Neutrophil (primary cell): Measurements from ENCODE around the gene IDUA.

Source experiments
- H3K27ac ChIP-seq: fragments of 200-600 bp; sonication (generic); 2 replicates; pipeline ENCODE4 v1.5.1; 2016; ENCODE audit warnings: mild to moderate bottlenecking, moderate library complexity
- H3K27me3 ChIP-seq: fragments of 200-600 bp; sonication (generic); 2 replicates; pipeline ENCODE4 v1.6.0; 2016; ENCODE audit warnings: mild to moderate bottlenecking
- H3K36me3 ChIP-seq: fragments of 200-600 bp; sonication (generic); 2 replicates; pipeline ENCODE4 v1.5.1; 2017
- H3K4me1 ChIP-seq, 2 experiments: fragments of 200-600 bp in 1 of 2; sonication (generic) in 1 of 2; 1 replicate in 1 of 2; 2 replicates in 1 of 2; pipeline versions ENCODE4 v1.5.1 to v1.6.1; 2013 to 2016; ENCODE audit warnings: low read depth in 1 of 2, low read length in 1 of 2, mild to moderate bottlenecking in 1 of 2, moderate library complexity in 1 of 2; ENCODE audit not compliant: control insufficient read depth in 1 of 2, insufficient read depth in 1 of 2
- H3K4me3 ChIP-seq, 2 experiments: fragments of 200-600 bp in 1 of 2; sonication (generic) in 1 of 2; 1 replicate in 1 of 2; 2 replicates in 1 of 2; pipeline ENCODE4 v1.5.1; 2013 to 2016; ENCODE audit warnings: low read depth in 1 of 2, low read length in 1 of 2, mild to moderate bottlenecking in 1 of 2, moderate library complexity in 1 of 2
- H3K9me3 ChIP-seq: fragments of 200-600 bp; sonication (generic); 2 replicates; pipeline ENCODE4 v1.5.1; 2016
- TF ChIP-seq, protein P1 (sequence below): fragments of 200-600 bp; sonication (generic); IDR thresholded peaks from 2 replicates; pipeline ENCODE4 v1.5.1; 2016; ENCODE audit warnings: antibody characterized with exemption

Gene IDUA

GRCh38 chr4:961351-962230, 25.3 kb upstream of the IDUA start:
- Histone ChIP-seq H3K36me3 (peaks cover 99% of the 10 kb centered on the region), H3K27me3 (peaks cover 3% of the 10 kb centered on the region), H3K4me3 (no peak overlapping the region), H3K27ac (no peak overlapping the region), H3K9me3 (no peaks in the 10 kb centered on the region), H3K4me1 (no peaks in the 10 kb centered on the region)
- TF ChIP-seq, protein P1, sequence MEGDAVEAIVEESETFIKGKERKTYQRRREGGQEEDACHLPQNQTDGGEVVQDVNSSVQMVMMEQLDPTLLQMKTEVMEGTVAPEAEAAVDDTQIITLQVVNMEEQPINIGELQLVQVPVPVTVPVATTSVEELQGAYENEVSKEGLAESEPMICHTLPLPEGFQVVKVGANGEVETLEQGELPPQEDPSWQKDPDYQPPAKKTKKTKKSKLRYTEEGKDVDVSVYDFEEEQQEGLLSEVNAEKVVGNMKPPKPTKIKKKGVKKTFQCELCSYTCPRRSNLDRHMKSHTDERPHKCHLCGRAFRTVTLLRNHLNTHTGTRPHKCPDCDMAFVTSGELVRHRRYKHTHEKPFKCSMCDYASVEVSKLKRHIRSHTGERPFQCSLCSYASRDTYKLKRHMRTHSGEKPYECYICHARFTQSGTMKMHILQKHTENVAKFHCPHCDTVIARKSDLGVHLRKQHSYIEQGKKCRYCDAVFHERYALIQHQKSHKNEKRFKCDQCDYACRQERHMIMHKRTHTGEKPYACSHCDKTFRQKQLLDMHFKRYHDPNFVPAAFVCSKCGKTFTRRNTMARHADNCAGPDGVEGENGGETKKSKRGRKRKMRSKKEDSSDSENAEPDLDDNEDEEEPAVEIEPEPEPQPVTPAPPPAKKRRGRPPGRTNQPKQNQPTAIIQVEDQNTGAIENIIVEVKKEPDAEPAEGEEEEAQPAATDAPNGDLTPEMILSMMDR: no peak

- peaks cover 13% of the 10 kb centered on the region for H3K27me3 ChIP-seq
- TF ChIP-seq, protein P1: no peak
- peaks cover 99% of the 10 kb centered on the region for H3K36me3 ChIP-seq
- H3K4me3 ChIP-seq: no peak overlapping the region
- no peaks in the 10 kb centered on the region for H3K9me3 ChIP-seq
- H3K4me1 ChIP-seq: no peaks in the 10 kb centered on the region
- no peak overlapping the region for H3K27ac ChIP-seq
Measured at GRCh38 chr4:962231-963208, 24.3 kb upstream of the IDUA start.

GRCh38 chr4:963276-964225, 23.3 kb upstream of the IDUA start:
- Histone ChIP-seq H3K36me3 (peaks cover 91% of the 10 kb centered on the region), H3K27me3 (peaks cover 23% of the 10 kb centered on the region), H3K27ac (no peak overlapping the region), H3K9me3 (no peaks in the 10 kb centered on the region), H3K4me1 (no peaks in the 10 kb centered on the region), H3K4me3 (no peak overlapping the region)
- TF ChIP-seq, protein P1: no peak

- TF ChIP-seq, protein P1: no peak
- H3K4me3 ChIP-seq: no peak overlapping the region
- no peaks in the 10 kb centered on the region for H3K4me1 ChIP-seq
- H3K27me3 ChIP-seq: peaks cover 31% of the 10 kb centered on the region
- no peak overlapping the region for H3K27ac ChIP-seq
- peaks cover 82% of the 10 kb centered on the region for H3K36me3 ChIP-seq
- no peaks in the 10 kb centered on the region for H3K9me3 ChIP-seq
Measured at GRCh38 chr4:964346-965025, 22.4 kb upstream of the IDUA start.
